ENCODE measurements around the gene TPO. TPM values are rescaled to one million over a fixed set of nuclear protein-coding genes. Genes with fewer than 3 reads are reported as not detected.

TPO gene
- total RNA-seq, 3 donors from 2014 or later, result 5.1 to 21.0 (median 15.1) TPM

DNA sequence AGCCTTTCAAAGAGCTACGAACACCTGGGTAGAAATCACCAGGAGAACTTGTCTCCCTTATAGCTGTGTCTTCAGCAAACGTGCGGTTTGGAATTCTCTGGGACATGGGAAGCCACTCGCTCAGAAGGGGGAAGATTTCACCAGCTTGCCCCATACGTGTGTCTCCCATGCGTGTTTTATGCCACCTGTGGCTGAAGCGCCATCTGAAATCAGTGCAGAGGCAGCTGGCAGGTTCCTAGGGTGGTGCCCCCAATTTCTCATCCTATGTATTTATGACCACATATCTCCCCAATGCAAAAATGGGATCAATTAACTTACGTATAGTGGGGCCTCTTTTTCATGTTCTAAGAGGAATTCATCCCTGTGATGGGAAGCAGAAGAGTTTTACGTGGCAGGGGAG lies 81.6 kb downstream of the TPO start:
- no peaks in the 10 kb centered on the region for H3K36me3 ChIP-seq
- peak in 1 of 2 donors; percentile 17 for DNase-seq (ENCODE audit: low spot score in 2 of 2)
- TF ChIP-seq, protein P1, sequence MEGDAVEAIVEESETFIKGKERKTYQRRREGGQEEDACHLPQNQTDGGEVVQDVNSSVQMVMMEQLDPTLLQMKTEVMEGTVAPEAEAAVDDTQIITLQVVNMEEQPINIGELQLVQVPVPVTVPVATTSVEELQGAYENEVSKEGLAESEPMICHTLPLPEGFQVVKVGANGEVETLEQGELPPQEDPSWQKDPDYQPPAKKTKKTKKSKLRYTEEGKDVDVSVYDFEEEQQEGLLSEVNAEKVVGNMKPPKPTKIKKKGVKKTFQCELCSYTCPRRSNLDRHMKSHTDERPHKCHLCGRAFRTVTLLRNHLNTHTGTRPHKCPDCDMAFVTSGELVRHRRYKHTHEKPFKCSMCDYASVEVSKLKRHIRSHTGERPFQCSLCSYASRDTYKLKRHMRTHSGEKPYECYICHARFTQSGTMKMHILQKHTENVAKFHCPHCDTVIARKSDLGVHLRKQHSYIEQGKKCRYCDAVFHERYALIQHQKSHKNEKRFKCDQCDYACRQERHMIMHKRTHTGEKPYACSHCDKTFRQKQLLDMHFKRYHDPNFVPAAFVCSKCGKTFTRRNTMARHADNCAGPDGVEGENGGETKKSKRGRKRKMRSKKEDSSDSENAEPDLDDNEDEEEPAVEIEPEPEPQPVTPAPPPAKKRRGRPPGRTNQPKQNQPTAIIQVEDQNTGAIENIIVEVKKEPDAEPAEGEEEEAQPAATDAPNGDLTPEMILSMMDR (IDR thresholded peaks at IDR 0.05), result no peak
- TF ChIP-seq POLR2A (IDR thresholded peaks at IDR 0.05) (no peak), POLR2AphosphoS5 (IDR thresholded peaks at IDR 0.05) (no peak)

DNA sequence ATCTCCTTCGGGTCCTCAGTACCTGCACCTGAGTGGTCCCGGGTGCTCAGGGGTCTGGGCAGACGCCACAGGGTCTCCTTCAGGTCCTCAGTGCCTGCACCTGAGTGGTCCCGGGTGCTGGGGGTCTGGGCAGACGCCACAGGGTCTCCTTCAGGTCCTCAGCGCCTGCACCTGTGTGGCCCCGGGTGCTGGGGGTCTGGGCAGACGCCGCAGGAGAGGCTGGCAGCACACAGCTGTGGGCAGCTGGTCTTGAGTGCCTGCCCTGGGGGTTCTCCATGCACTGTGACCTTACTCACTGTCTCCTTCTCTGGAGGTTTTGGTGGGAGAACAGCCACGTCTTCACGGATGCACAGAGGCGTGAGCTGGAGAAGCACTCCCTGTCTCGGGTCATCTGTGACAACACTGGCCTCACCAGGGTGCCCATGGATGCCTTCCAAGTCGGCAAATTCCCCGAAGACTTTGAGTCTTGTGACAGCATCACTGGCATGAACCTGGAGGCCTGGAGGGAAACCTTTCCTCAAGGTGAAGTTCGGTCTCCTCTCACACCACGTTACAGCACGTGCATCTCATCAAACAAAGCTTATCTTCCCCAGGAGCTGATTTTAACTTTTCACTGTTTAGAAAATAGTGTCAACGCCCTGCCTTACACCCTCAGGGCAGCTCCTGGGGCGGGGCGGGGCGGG lies 82.6 kb downstream of the TPO start:
- Histone ChIP-seq H3K4me3 (no peak overlapping the region), H3K27ac (no peak overlapping the region), H3K9me3 (no peaks in the 10 kb centered on the region), H3K36me3 (no peaks in the 10 kb centered on the region), H3K27me3 (no peaks in the 10 kb centered on the region), H3K4me1 (no peaks in the 10 kb centered on the region)
- intact Hi-C loops (cut with DNase I; ENCODE audit: low total_unique reads), result no loop called here
- DNase-seq (ENCODE audit: low spot score in 2 of 2), result peak in 1 of 2 donors; percentile 22
- TF ChIP-seq POLR2AphosphoS5 (IDR thresholded peaks at IDR 0.05) (no peak), POLR2A (IDR thresholded peaks at IDR 0.05) (no peak)
- TF ChIP-seq, protein P1 (IDR thresholded peaks at IDR 0.05), result no peak

More for the DNA sequence above, 81.6 kb downstream of the TPO start:
- intact Hi-C loops (cut with DNase I; ENCODE audit: low total_unique reads), result no loop called here
- no peak overlapping the region for H3K4me3 ChIP-seq
- no peaks in the 10 kb centered on the region for H3K9me3 ChIP-seq
- H3K4me1 ChIP-seq, result no peaks in the 10 kb centered on the region
- H3K27ac ChIP-seq, result no peak overlapping the region
- H3K27me3 ChIP-seq, result no peaks in the 10 kb centered on the region

GRCh38 chr2:1496359-1496821 lies 83.1 kb downstream of the TPO start:
- no peaks in the 10 kb centered on the region for H3K4me1 ChIP-seq
- H3K27me3 ChIP-seq, result no peaks in the 10 kb centered on the region
- no peak overlapping the region for H3K4me3 ChIP-seq
- peak in 1 of 2 donors; percentile 22 for DNase-seq (ENCODE audit: low spot score in 2 of 2)
- intact Hi-C loops (cut with DNase I; ENCODE audit: low total_unique reads), result no loop called here
- H3K36me3 ChIP-seq, result no peaks in the 10 kb centered on the region
- no peak for TF ChIP-seq POLR2A (IDR thresholded peaks at IDR 0.05)
- no peak for TF ChIP-seq POLR2AphosphoS5 (IDR thresholded peaks at IDR 0.05)
- TF ChIP-seq, protein P1 (IDR thresholded peaks at IDR 0.05), result no peak
- H3K9me3 ChIP-seq, result no peaks in the 10 kb centered on the region
- no peak overlapping the region for H3K27ac ChIP-seq

GRCh38 chr2:1497122-1497611 lies 83.9 kb downstream of the TPO start:
- Histone ChIP-seq H3K4me1 (no peaks in the 10 kb centered on the region), H3K27ac (no peak overlapping the region), H3K36me3 (no peaks in the 10 kb centered on the region), H3K9me3 (no peaks in the 10 kb centered on the region), H3K27me3 (no peaks in the 10 kb centered on the region), H3K4me3 (no peak overlapping the region)
- DNase-seq (ENCODE audit: low spot score in 2 of 2), result peak in 1 of 2 donors; percentile 37
- no peak for TF ChIP-seq POLR2A (IDR thresholded peaks at IDR 0.05)
- TF ChIP-seq, protein P1 (IDR thresholded peaks at IDR 0.05), result no peak
- TF ChIP-seq POLR2AphosphoS5 (IDR thresholded peaks at IDR 0.05), result no peak
- intact Hi-C loops (cut with DNase I; ENCODE audit: low total_unique reads), result no loop called here

- TF ChIP-seq, protein P1 (IDR thresholded peaks at IDR 0.05), result no peak
- TF ChIP-seq POLR2AphosphoS5 (IDR thresholded peaks at IDR 0.05), result no peak
- no peak for TF ChIP-seq POLR2A (IDR thresholded peaks at IDR 0.05)
Measured at GRCh38 chr2:1498176-1498575, 84.9 kb downstream of the TPO start.

More at GRCh38 chr2:1498176-1498575, 84.9 kb downstream of the TPO start:
- peak in 1 of 2 donors; percentile 30 for DNase-seq (ENCODE audit: low spot score in 2 of 2)
- Histone ChIP-seq H3K27ac (no peak overlapping the region), H3K9me3 (no peaks in the 10 kb centered on the region), H3K4me1 (no peaks in the 10 kb centered on the region), H3K36me3 (no peaks in the 10 kb centered on the region), H3K4me3 (no peak overlapping the region), H3K27me3 (no peaks in the 10 kb centered on the region)
- intact Hi-C loops (cut with DNase I; ENCODE audit: low total_unique reads), result no loop called here
